HL-60/S4 treated with phorbol 12-myristate 13-acetate at 8.2 ng/mL for 4 days and 3 days (cell line): ENCODE data around the gene ZNF497.
"Not testable (repeated sequence)": the region's sequence is repeated elsewhere in the genome, so short reads cannot be mapped to it uniquely, and the experiment has no call there.

ENCODE experiments used
- in situ Hi-C: fragments of 300-500 bp; cut with MboI; formaldehyde crosslinking; loops from 2 replicates; pipeline ENCODE4 v1.15.0; 2022; ENCODE audit warnings: low sequenced_read_pairs

ZNF497 gene

DNA sequence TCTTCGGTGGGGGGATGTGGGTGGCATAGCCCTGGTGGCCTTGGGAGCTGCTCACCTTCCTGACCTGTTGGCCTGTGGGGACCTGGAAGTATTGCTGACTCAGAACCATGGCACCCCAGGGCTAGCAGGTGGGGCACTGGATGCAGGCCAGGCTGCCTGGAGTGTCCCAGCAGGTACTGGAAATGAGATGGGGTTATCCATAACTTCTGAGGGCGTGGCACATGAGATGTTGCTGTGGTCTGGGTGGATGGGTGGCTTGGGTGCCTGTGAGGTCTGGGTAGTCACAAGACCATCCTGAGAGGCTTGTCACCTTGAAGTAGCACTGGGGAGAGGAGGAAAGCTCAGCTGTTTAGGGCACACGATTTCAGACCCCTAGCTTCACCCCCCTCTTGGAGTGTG is 32.3 kb upstream of the ZNF497 start:
- in situ Hi-C loops = no loop called here

- in situ Hi-C loops = no loop called here
These were observed 31.1 kb upstream of the ZNF497 start for GRCh38 chr19:58393725-58394033.

- in situ Hi-C loops = no loop called here
These were observed 30.6 kb upstream of the ZNF497 start for GRCh38 chr19:58392945-58393724.

DNA sequence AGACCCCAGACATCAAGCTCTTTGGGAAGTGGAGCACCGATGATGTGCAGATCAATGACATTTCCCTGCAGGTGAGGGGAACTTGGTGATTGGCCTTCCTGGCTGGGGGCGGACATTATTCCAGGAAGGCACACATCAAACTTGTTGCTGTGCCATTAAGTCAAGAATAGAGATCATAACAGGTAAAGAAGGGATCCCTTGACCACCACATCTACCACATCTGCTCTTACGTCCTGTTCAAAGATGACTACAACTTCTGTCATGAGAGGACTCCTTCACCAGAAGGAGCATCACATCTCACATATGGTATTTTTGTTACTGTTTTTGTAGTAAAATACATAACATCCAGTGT is 25.6 kb upstream of the ZNF497 start:
- in situ Hi-C loops = no loop called here

- in situ Hi-C loops = no loop called here
These were observed 25.0 kb upstream of the ZNF497 start for GRCh38 chr19:58387338-58388174.

DNA sequence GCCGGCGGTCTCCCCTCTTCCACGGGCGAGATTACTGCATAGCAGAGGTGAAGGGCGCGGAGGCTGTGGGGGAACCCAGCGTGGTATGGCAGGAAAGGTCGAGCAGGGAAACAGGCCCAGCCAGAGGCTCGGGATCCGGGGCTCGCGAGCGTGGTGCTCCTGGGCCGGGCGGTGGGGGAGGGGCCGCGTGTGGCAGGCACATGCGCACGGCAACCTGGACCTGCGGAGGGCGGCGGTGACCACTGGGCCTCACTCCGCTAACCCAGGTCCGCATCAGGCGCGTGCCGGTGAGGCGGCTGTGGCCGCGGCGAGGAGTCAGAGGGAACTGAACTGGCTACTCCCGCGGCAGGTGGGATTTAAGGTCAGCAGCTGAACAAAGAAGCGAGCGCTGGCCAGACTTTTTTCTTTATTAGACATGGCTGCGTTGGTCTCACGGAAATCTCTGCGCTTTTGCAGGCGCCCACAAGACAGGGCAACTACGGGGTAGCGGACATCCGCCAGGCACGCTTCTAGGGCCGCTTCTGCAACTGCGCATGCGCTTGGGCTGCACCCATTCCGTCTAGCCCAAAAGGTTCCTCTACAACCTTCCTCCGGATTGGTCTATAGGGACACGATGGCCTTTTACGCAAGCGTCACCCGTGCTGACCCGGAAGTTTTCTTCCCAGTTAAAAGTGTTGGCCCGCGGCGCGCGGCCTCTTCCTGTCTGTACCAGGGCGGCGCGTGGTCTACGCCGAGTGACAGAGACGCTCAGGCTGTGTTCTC is 24.2 kb upstream of the ZNF497 start, which contains the start of gene RPS5:
Gene RPS5 (plus strand): TSS at position 694 of the 762 bp plus-strand sequence. CDS start 869 bp downstream, outside the sequence.
- in situ Hi-C loops = no loop called here

DNA sequence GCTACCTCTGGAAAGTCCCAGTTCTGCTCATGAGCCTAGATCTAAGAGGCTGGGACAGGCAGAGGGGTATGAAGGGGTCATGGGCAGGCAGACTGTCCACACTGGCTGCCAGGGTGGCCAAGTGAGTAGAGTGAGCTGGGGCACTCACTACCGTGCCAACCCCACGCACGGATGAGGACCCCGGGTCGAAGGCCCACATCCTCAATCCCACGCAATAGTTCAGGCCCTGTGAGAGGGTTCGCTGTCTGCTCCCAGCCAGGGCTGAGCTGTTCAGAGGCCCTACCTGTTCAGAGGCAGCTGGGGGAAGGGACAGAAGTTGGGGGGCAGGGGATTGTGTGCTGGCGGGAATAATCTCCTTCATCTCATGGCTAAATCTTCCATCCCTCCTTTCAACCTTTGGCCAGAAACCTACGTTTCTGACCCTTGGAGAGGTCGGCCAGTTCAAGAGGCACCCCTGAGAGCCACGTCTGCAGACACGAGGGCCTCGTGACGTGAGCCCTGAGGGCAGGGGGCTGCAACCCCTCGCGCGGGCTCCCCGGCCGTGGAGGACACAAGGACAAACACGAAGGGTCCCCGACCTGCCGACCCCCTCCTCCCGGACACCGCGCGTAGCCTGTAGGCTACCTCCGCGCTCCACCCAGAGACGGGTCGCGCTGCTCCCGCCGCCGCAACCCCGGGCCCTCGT is 23.5 kb upstream of the ZNF497 start:
- in situ Hi-C loops = no loop called here

DNA sequence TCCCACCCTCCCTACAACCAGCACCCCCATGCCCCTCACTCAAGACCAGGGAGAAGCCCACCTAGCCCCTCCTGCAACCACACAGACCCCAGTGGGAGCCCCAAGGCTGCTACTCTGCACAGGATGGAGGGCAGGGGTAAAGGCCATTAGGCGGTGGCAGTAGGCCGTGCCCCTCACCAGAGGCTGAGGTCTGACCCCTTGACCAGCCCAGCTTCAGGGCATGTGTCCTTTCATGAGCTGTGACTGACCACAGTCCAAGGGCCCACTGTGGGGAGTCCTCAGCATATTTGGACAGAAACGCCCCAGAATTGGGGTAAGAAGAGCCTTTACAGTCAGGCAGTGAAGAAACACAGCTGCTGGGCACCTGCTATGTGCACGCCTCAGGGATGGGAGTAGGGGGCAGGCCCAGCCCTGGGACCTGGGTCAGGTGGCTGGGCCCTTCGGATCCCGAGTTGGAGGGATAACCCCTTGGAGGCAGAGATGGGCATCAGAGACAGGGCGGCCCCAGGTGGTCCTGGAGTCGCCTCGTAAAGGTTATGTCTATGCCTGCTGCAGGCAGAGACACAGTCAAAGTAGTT is 22.9 kb upstream of the ZNF497 start:
- in situ Hi-C loops = no loop called here

- in situ Hi-C loops = no loop called here
These were observed 20.5 kb upstream of the ZNF497 start for GRCh38 chr19:58382997-58383603.

GRCh38 chr19:58381460-58382212 is 19.1 kb upstream of the ZNF497 start:
- in situ Hi-C loops = no loop called here

- in situ Hi-C loops = no loop called here
These were observed 18.3 kb upstream of the ZNF497 start, which contains the start of gene ZNF837 for GRCh38 chr19:58380662-58381459. Gene ZNF837, minus strand, starts transcription at chr19:58381030. Its CDS starts 11,698 bp downstream, at chr19:58369332.

- in situ Hi-C loops = no loop called here
These were observed 17.6 kb upstream of the ZNF497 start for GRCh38 chr19:58380037-58380661.

DNA sequence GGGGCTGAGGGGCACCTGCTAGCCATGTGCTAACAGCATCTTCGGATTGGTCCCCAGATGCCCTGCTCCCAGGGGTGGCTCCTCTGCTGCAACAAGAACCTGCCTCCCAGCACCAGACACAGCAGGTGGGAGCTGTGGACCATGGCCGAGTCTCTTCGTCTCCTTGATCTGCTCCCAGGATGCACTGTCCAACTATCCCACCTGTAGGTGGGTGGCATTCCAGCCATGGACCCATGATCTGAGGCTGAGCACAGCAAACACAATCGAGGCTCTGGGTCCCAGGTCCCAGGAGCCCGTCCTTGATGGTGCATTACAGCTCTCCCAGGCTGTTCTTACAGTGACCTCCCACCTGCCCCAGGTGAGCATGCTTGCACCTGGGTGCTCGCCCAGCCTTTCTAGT is 16.7 kb upstream of the ZNF497 start:
- in situ Hi-C loops = no loop called here

DNA sequence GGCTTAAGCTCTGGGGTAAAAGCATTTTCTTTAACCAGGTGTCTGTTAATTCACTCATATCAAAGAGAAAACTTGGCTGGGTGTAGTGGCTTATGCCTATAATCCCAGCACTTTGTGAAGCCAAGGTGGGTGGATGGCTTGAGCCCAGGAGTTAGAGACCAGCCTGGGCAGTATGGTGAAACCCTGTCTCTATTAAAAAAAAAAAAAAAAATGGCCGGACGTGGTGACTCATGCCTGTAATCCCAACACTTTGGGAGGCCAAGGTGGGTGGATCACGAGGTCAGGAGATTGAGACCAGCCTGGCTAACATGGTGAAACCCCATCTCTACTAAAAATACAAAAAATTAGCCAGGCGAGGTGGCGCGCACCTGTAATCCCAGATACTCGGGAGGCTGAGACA is 14.2 kb upstream of the ZNF497 start:
- in situ Hi-C loops = not testable (repeated sequence)

DNA sequence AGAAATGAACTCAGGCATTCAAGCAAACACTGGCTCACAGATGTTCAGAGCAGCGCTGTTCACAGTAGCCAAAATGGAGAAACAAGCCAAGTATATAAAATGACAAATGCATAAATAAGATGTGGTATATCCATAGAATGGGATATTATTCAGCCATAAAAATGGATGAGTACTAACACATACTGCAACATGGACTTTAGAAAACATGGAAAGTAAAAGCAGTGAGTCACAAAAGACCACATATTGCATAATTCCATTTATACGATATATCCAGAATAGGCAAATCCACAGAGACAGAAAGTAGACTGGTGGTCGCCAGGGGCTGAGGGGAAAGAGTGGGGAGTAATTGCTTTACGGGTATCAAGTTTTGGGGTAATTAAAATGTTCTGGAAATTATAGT is 11.6 kb upstream of the ZNF497 start:
- in situ Hi-C loops = no loop called here

DNA sequence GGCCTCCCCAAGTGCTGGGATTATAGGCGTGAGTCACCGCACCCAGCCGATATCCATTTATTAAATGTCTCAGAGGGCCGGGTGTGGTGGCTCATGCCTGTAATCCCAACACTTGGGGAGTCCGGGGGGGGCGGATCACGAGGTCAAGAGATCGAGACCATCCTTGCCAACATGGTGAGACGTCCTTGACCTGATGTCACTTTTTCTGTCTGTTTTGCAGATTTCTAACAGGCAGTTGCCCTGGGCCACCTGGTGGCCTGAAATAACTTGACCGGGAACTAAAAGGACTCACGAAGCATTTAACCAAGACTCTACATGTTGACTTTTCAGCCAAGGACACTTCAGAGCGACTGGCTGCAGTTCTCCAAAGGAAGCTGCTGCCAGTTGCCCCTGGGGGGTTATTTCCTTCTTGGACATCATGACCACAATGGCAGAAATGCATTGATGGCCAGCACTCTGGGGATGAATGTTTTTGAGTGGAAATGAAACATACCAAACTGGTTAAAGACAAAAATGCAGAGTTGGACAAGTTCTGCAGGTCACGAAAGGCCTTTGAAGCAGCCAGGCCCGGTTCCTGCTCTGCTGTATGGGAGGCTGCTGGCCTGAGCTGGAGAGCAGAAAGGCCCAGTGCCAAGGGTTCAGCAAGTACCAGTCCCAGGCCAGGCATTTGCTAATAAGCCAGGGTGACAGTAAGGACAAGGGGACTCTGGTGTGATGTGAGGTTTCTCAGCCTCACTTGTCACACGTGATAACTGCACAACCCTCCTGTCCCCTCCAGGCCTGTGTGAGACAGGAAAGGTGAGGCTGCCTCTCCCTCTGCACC is 10.0 kb upstream of the ZNF497 start:
- in situ Hi-C loops = no loop called here
